Smooth muscle cell (in vitro differentiated cells): ENCODE measurements around the gene PTPN22. TPM values are rescaled to one million over a fixed set of nuclear protein-coding genes. Genes with fewer than 3 reads are reported as not detected.
A peak's percentile ranks its signal among the peaks of the same experiment; 100 is the strongest.

ENCODE experiments used
- DNase-seq: peaks from one replicate; lab custom pipeline; 2025; ENCODE audit not compliant: unreplicated experiment; lab: John Stamatoyannopoulos, UW
- H2AFZ ChIP-seq: fragments of 200-600 bp; sonication (generic); 2 replicates; pipeline ENCODE4 v1.6.0; 2016; ENCODE audit warnings: antibody characterized with exemption, low read depth, mild to moderate bottlenecking
- H3F3A ChIP-seq: fragments of 200-600 bp; sonication (generic); 2 replicates; pipeline ENCODE4 v1.6.0; 2017; ENCODE audit warnings: antibody characterized with exemption, low read depth
- H3K27ac ChIP-seq: fragments of 200-600 bp; sonication (generic); 2 replicates; pipeline ENCODE4 v1.5.1; 2016; ENCODE audit warnings: low read depth, mild to moderate bottlenecking
- H3K27me3 ChIP-seq: fragments of 200-600 bp; sonication (generic); 2 replicates; pipeline ENCODE4 v1.6.1; 2016; ENCODE audit warnings: low read depth, mild to moderate bottlenecking
- H3K36me3 ChIP-seq: fragments of 200-600 bp; sonication (generic); 2 replicates; pipeline ENCODE4 v1.5.1; 2016; ENCODE audit warnings: low read depth
- H3K4me1 ChIP-seq: fragments of 200-600 bp; sonication (generic); 2 replicates; pipeline ENCODE4 v1.5.1; 2016; ENCODE audit warnings: low read depth
- H3K4me2 ChIP-seq: fragments of 200-600 bp; sonication (generic); 2 replicates; pipeline ENCODE4 v1.6.0; 2016; ENCODE audit warnings: mild to moderate bottlenecking
- H3K4me3 ChIP-seq: fragments of 200-600 bp; sonication (generic); 2 replicates; pipeline ENCODE4 v1.5.1; 2016; ENCODE audit warnings: mild to moderate bottlenecking
- H3K79me2 ChIP-seq: fragments of 200-600 bp; sonication (generic); 2 replicates; pipeline ENCODE4 v1.6.0; 2016; ENCODE audit warnings: low read depth, mild to moderate bottlenecking
- H3K9ac ChIP-seq: fragments of 200-600 bp; sonication (generic); 2 replicates; pipeline ENCODE4 v1.6.0; 2016; ENCODE audit warnings: low read depth
- H3K9me3 ChIP-seq: fragments of 200-600 bp; sonication (generic); replicated peaks from 2 replicates; pipeline ENCODE4 v1.5.1; 2016; ENCODE audit warnings: low read depth
- H4K20me1 ChIP-seq: fragments of 200-600 bp; sonication (generic); 2 replicates; pipeline ENCODE4 v1.6.0; 2016; ENCODE audit warnings: low read depth
- CTCF ChIP-seq: fragments of 200-600 bp; sonication (generic); IDR thresholded peaks from 2 replicates; pipeline ENCODE4 v1.5.1; 2017; ENCODE audit warnings: borderline replicate concordance, mild to moderate bottlenecking, antibody characterized with exemption; ENCODE audit not compliant: insufficient read depth, poor library complexity, severe bottlenecking
- WGBS: methylation state at CpG from one replicate; pipeline ENCODE4 v1.1.7; 2016; ENCODE audit warnings: low lambda C conversion rate; 5-methylcytosine and 5-hydroxymethylcytosine counted together
- polyA plus RNA-seq: library from polyadenylated mRNA; unstranded; fragments of >200 nt; fragmentation: Nextera tagmentation; extraction: Ambion mirVana; gene quantifications from 2 replicates; pipeline ENCODE4 v1.2.1, GENCODE V29; 2016
- total RNA-seq: library from RNA; depleted of rRNA; stranded (reverse); fragments of >200 nt; gene quantifications from 2 replicates; pipeline ENCODE4 v1.2.3, GENCODE V29; 2014

PTPN22 gene
- total and polyA plus RNA-seq, 2 experiments from 2014 or later: not detected

- Histone ChIP-seq H3K4me2 (peak overlapping the region; percentile 85), H3K79me2 (peaks cover 10% of the 10 kb centered on the region), H3K36me3 (no peaks in the 10 kb centered on the region), H2AFZ (peak overlapping the region; percentile 89), H3K9me3 (no peaks in the 10 kb centered on the region), H3K27me3 (no peaks in the 10 kb centered on the region), H3K4me3 (peak overlapping the region; percentile 75), H4K20me1 (no peaks in the 10 kb centered on the region), H3K27ac (peak overlapping the region; percentile 81), H3F3A (peaks cover 4% of the 10 kb centered on the region), H3K4me1 (peaks cover 7% of the 10 kb centered on the region), H3K9ac (peak overlapping the region; percentile 63)
- no peak for DNase-seq
- no peak for TF ChIP-seq CTCF
- WGBS: under 1% methylated on average over 11 of the region's 11 CpGs
Observed at GRCh38 chr1:113904293-113904673, 32.8 kb upstream of the PTPN22 start.

- H4K20me1 ChIP-seq: no peaks in the 10 kb centered on the region
- no peak overlapping the region for H2AFZ ChIP-seq
- no peaks in the 10 kb centered on the region for H3K27me3 ChIP-seq
- H3K4me1 ChIP-seq: peaks cover 7% of the 10 kb centered on the region
- 52% methylated on average over 7 of the region's 7 CpGs for WGBS
- peak overlapping the region; percentile 81 for H3K27ac ChIP-seq
- H3K9ac ChIP-seq: peak overlapping the region; percentile 63
- peak overlapping the region; percentile 75 for H3K4me3 ChIP-seq
- TF ChIP-seq CTCF: no peak
- no peak for DNase-seq
- no peaks in the 10 kb centered on the region for H3K9me3 ChIP-seq
- peaks cover 10% of the 10 kb centered on the region for H3K79me2 ChIP-seq
- H3K36me3 ChIP-seq: no peaks in the 10 kb centered on the region
- peaks cover 4% of the 10 kb centered on the region for H3F3A ChIP-seq
- peak overlapping the region; percentile 85 for H3K4me2 ChIP-seq
Observed at GRCh38 chr1:113903501-113904292, 32.2 kb upstream of the PTPN22 start.

- Histone ChIP-seq H3K4me2 (no peak overlapping the region), H3K36me3 (peaks cover 6% of the 10 kb centered on the region), H3K27me3 (no peaks in the 10 kb centered on the region), H2AFZ (no peak overlapping the region), H3K9ac (no peak overlapping the region), H3K4me3 (no peak overlapping the region), H3K27ac (no peak overlapping the region), H3F3A (peaks cover 4% of the 10 kb centered on the region), H3K9me3 (no peaks in the 10 kb centered on the region), H3K4me1 (peaks cover 7% of the 10 kb centered on the region), H3K79me2 (peaks cover 8% of the 10 kb centered on the region), H4K20me1 (no peaks in the 10 kb centered on the region)
- no peak for TF ChIP-seq CTCF
- no peak for DNase-seq
- WGBS: 97% methylated on average over 3 of the region's 3 CpGs
Observed at GRCh38 chr1:113901191-113901590, 29.7 kb upstream of the PTPN22 start.

- no peak overlapping the region for H3K9ac ChIP-seq
- H3K36me3 ChIP-seq: peaks cover 6% of the 10 kb centered on the region
- peaks cover under 1% of the 10 kb centered on the region for H3F3A ChIP-seq
- H3K79me2 ChIP-seq: no peaks in the 10 kb centered on the region
- no peak for TF ChIP-seq CTCF
- no peak overlapping the region for H3K4me3 ChIP-seq
- H3K4me1 ChIP-seq: peaks cover 4% of the 10 kb centered on the region
- H3K9me3 ChIP-seq: no peaks in the 10 kb centered on the region
- no peak overlapping the region for H2AFZ ChIP-seq
- no peak overlapping the region for H3K4me2 ChIP-seq
- no peak overlapping the region for H3K27ac ChIP-seq
- no peaks in the 10 kb centered on the region for H3K27me3 ChIP-seq
- H4K20me1 ChIP-seq: no peaks in the 10 kb centered on the region
- no peak for DNase-seq
Observed at GRCh38 chr1:113899111-113899510, 27.6 kb upstream of the PTPN22 start.
